ENCODE results near the gene SLC35A4. TPM values are rescaled to one million over a fixed set of nuclear protein-coding genes. Genes with fewer than 3 reads are reported as not detected.

SLC35A4 gene
- total RNA-seq, 1 donor from 2014 or later, result 59.9 TPM

DNA sequence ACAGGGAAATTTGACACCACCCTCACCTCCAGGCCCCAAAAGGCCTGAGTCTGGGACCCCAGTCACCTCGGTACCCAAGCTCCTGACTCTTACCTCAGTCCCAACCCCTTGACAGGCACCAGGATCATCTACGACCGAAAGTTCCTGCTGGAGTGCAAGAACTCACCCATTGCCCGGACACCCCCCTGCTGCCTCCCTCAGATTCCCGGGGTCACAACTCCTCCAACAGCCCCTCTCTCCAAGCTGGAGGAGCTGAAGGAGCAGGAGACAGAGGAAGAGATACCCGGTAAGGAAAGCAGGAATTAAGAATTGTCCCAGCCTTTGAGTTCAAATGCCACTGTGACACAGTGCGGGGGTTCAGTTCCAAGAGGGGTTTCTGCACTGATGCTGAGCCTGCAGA is 15.8 kb upstream of the SLC35A4 start:
- TF ChIP-seq CTCF (IDR thresholded peaks at IDR 0.05; ENCODE audit: insufficient read depth, low read depth, low read length), result no peak
- TF ChIP-seq EZH2 (IDR thresholded peaks at IDR 0.05; ENCODE audit: insufficient read depth, low read length), result no peak
- Histone ChIP-seq H3K9ac (ENCODE audit: low read length) (no peak overlapping the region), H4K20me1 (ENCODE audit: insufficient read depth, low read length) (peaks cover 58% of the 10 kb centered on the region), H3K27me3 (ENCODE audit: insufficient read depth, low read length) (no peaks in the 10 kb centered on the region), H3K4me3 (ENCODE audit: insufficient read depth, low read depth, low read length) (no peak overlapping the region), H3K36me3 (ENCODE audit: insufficient read depth, low read length) (peaks cover 41% of the 10 kb centered on the region), H2AFZ (ENCODE audit: low read depth, low read length) (no peak overlapping the region), H3K27ac (ENCODE audit: low read depth, low read length) (no peak overlapping the region), H3K79me2 (ENCODE audit: insufficient read depth, low read length) (peaks cover 20% of the 10 kb centered on the region), H3K4me2 (ENCODE audit: low read length) (no peak overlapping the region), H3K9me3 (ENCODE audit: insufficient read depth, low read depth, low read length) (no peaks in the 10 kb centered on the region), H3K4me1 (ENCODE audit: insufficient read depth, low read length) (peaks cover 21% of the 10 kb centered on the region)
- Mint-ChIP-seq H3K36me3 (ENCODE audit: low read depth, unreplicated experiment) (peaks cover 36% of the 10 kb centered on the region), H3K4me1 (ENCODE audit: low read depth, unreplicated experiment) (peaks cover 29% of the 10 kb centered on the region), H3K4me3 (ENCODE audit: unreplicated experiment) (peak overlapping the region; percentile 31), H3K27ac (ENCODE audit: unreplicated experiment) (peak overlapping the region; percentile 94), H3K27me3 (ENCODE audit: low read depth, unreplicated experiment) (no peaks in the 10 kb centered on the region), H3K9me3 (ENCODE audit: unreplicated experiment) (no peaks in the 10 kb centered on the region)
- FAIRE-seq (no peak), DNase-seq (ENCODE audit: low read depth) (no peak)

- peaks cover 39% of the 10 kb centered on the region for H3K36me3 ChIP-seq (ENCODE audit: insufficient read depth, low read length)
- H2AFZ ChIP-seq (ENCODE audit: low read depth, low read length), result no peak overlapping the region
- no peaks in the 10 kb centered on the region for H3K9me3 ChIP-seq (ENCODE audit: insufficient read depth, low read depth, low read length)
- DNase-seq (ENCODE audit: low read depth), result no peak
- Mint-ChIP-seq H3K36me3 (ENCODE audit: low read depth, unreplicated experiment) (peaks cover 35% of the 10 kb centered on the region), H3K27ac (ENCODE audit: unreplicated experiment) (peak overlapping the region; percentile 81), H3K9me3 (ENCODE audit: unreplicated experiment) (no peaks in the 10 kb centered on the region), H3K4me3 (ENCODE audit: unreplicated experiment) (no peak overlapping the region), H3K27me3 (ENCODE audit: low read depth, unreplicated experiment) (no peaks in the 10 kb centered on the region), H3K4me1 (ENCODE audit: low read depth, unreplicated experiment) (peaks cover 36% of the 10 kb centered on the region)
- peaks cover 23% of the 10 kb centered on the region for H3K4me1 ChIP-seq (ENCODE audit: insufficient read depth, low read length)
- no peaks in the 10 kb centered on the region for H3K27me3 ChIP-seq (ENCODE audit: insufficient read depth, low read length)
- TF ChIP-seq EZH2 (IDR thresholded peaks at IDR 0.05; ENCODE audit: insufficient read depth, low read length) (no peak), CTCF (IDR thresholded peaks at IDR 0.05; ENCODE audit: insufficient read depth, low read depth, low read length) (no peak)
- no peak overlapping the region for H3K27ac ChIP-seq (ENCODE audit: low read depth, low read length)
- peaks cover 65% of the 10 kb centered on the region for H4K20me1 ChIP-seq (ENCODE audit: insufficient read depth, low read length)
- H3K4me2 ChIP-seq (ENCODE audit: low read length), result no peak overlapping the region
- no peak for FAIRE-seq
- peaks cover 27% of the 10 kb centered on the region for H3K79me2 ChIP-seq (ENCODE audit: insufficient read depth, low read length)
- no peak overlapping the region for H3K9ac ChIP-seq (ENCODE audit: low read length)
- H3K4me3 ChIP-seq (ENCODE audit: insufficient read depth, low read depth, low read length), result no peak overlapping the region
Measured at GRCh38 chr5:140549237-140550144, 15.1 kb upstream of the SLC35A4 start.

Measured in astrocyte (in vitro differentiated cells and primary cell).